IPS-NIHi7 (cell line): ENCODE results near the gene G6PC3.

Experiments used
- DNase-seq: peaks from one replicate; pipeline ENCODE4 v3.0.0; 2012; ENCODE audit warnings: mixed read lengths; ENCODE audit errors: extremely low spot score

Gene G6PC3

DNA sequence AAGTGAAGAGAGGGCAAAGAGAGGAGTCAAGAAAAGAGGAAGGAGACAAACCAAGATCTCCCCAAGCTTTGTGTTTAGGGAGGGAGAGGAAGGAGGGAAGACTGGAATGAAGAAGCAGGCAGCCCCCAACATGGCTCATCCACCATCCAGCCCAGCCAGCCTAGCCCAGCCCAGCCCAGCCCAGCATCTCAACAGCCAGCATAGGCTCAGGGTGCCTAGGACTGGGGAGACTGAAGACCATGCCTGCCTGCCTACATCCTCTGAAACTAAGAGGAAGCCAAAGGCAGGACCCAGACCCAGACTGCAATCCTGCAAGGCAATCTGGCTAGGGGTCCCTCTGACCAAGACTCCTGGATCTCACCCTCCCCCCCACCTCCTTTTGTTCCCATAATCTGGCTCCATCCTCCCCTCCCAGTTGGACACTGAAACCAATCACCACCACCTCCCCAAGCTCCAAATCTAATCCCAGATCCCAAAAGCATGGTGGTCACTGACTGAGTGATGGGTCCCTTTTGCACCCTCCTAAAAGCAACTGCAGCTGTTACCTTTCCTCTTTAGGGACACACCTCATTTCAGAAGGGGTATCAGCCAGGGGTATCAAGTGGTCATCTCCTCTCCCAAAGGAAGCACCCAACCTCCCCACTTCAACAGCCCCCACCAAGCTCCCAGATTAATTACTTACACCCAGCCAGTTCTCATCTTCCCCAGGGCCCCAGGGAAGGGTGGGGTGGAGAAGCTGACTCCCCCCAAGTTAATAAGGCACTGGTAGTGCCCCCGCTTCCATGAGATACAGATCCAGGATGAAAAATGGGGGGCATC lies 51.7 kb downstream of the G6PC3 start:
- DNase-seq, result no peak

DNA sequence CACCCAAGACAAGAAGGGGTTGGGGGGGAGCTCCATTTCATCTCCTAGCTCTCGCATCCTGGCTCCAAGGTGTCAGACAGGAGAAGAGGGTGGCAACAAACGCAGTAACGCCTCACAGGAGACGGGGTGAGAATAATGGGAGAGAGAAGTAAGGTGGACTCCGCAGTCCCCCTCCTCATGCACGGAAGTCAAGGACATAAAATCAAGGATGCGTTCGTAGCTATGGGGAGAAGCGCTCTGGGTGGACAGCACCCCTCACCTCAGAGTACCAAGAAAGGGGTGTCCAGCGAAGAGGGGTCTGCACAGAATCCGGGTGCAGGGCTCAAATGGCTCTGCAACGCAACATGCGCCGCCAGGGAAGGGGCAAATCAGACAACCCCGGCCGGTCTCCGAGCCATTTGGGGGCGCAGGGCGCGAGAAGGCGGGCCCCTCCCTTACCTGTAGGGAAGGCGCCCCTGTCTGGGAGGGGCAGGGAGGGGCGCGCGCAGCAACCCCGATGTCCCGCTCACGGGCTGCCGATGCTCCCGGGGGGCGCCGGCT lies 52.4 kb downstream of the G6PC3 start:
- DNase-seq, result no peak

- DNase-seq, result peak; percentile 93
These were observed 53.0 kb downstream of the G6PC3 start, which contains the start of gene HDAC5 for GRCh38 chr17:44123356-44124117. Gene HDAC5, minus strand, starts transcription at chr17:44123641. Its CDS starts 6,126 bp downstream, at chr17:44117515.

DNA sequence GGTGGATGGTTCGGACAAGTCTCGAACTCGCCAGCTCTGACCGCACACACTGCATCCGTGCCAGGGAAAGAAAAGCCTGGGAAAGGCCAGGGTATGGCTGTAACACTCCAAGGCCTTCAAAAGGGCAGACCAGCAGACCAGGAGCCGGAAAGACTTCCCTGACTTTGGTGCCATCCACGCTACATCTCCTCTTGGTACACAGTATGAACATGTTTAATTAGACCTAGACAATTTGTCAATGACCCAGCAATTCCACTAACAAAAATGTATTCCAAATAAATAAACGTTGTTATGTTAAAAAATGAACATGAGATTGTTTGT lies 53.5 kb downstream of the G6PC3 start:
- DNase-seq, result no peak
